Parathyroid adenoma (tissue), 2 donors: ENCODE data around the gene PTPN6.

ENCODE experiments used
- H2AFZ ChIP-seq: fragments of 300-600 bp; sonication (generic); one replicate; pipeline ENCODE4 v1.7.0; 2017; ENCODE audit warnings: antibody characterized with exemption, mild to moderate bottlenecking
- H3K27ac ChIP-seq: fragments of 300-600 bp; sonication (generic); one replicate; pipeline ENCODE4 v1.7.0; 2017
- H3K27me3 ChIP-seq: fragments of 300-600 bp; sonication (generic); one replicate; pipeline ENCODE4 v1.7.0; 2017; ENCODE audit warnings: low read length; ENCODE audit not compliant: control insufficient read depth, insufficient read depth
- H3K36me3 ChIP-seq: fragments of 300-600 bp; sonication (generic); one replicate; pipeline ENCODE4 v1.7.0; 2017; ENCODE audit warnings: low read length; ENCODE audit not compliant: control insufficient read depth, insufficient read depth
- H3K4me1 ChIP-seq: fragments of 300-600 bp; sonication (generic); one replicate; pipeline ENCODE4 v1.7.0; 2017; ENCODE audit warnings: control low read depth
- H3K4me2 ChIP-seq: fragments of 300-600 bp; sonication (generic); one replicate; pipeline ENCODE4 v1.7.0; 2017; ENCODE audit warnings: low read length
- H3K4me3 ChIP-seq: fragments of 300-600 bp; sonication (generic); one replicate; pipeline ENCODE4 v1.7.0; 2017; ENCODE audit warnings: low read depth, low read length
- H3K79me2 ChIP-seq: fragments of 300-600 bp; sonication (generic); one replicate; pipeline ENCODE4 v1.7.0; 2017; ENCODE audit warnings: control low read depth
- H3K9ac ChIP-seq: fragments of 300-600 bp; sonication (generic); one replicate; pipeline ENCODE4 v1.7.0; 2017; ENCODE audit warnings: mild to moderate bottlenecking
- H3K9me3 ChIP-seq: fragments of 300-600 bp; sonication (generic); one replicate; pipeline ENCODE4 v1.7.0; 2017; ENCODE audit warnings: low read length; ENCODE audit not compliant: control insufficient read depth
- TF ChIP-seq, protein P1 (sequence below): fragments of 300-600 bp; sonication (generic); IDR thresholded peaks from one replicate; pipeline ENCODE4 v1.7.0; 2017; ENCODE audit warnings: antibody characterized with exemption, mild to moderate bottlenecking
- donor health status: primary hyperparathyroidism.

Gene PTPN6

DNA sequence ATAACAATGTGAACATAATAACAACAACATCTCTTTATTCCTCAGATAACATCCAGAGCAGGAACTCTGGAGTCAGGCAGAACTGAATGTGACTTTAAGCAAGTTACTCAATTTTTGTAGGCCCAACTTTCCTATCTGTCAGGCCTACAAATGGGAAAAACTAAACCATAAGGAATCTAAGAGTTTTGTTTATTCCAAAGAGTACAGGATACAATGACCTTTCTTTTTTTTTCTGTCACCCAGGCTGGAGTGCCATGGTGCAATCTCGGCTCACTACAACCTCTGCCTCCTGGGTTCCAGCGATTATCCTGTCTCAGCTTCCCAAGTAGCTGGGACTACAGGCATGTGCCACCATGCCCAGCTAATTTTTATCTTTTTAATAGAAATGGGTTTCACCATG, 57.7 kb downstream of the PTPN6 start:
- Histone ChIP-seq H3K79me2 (peaks cover 15% of the 10 kb centered on the region), H3K9ac (no peak overlapping the region), H3K27me3 (no peaks in the 10 kb centered on the region), H2AFZ (no peak overlapping the region), H3K27ac (no peak overlapping the region), H3K36me3 (no peaks in the 10 kb centered on the region), H3K9me3 (no peaks in the 10 kb centered on the region), H3K4me3 (no peak overlapping the region), H3K4me1 (no peaks in the 10 kb centered on the region), H3K4me2 (no peak overlapping the region)
- TF ChIP-seq, protein P1, sequence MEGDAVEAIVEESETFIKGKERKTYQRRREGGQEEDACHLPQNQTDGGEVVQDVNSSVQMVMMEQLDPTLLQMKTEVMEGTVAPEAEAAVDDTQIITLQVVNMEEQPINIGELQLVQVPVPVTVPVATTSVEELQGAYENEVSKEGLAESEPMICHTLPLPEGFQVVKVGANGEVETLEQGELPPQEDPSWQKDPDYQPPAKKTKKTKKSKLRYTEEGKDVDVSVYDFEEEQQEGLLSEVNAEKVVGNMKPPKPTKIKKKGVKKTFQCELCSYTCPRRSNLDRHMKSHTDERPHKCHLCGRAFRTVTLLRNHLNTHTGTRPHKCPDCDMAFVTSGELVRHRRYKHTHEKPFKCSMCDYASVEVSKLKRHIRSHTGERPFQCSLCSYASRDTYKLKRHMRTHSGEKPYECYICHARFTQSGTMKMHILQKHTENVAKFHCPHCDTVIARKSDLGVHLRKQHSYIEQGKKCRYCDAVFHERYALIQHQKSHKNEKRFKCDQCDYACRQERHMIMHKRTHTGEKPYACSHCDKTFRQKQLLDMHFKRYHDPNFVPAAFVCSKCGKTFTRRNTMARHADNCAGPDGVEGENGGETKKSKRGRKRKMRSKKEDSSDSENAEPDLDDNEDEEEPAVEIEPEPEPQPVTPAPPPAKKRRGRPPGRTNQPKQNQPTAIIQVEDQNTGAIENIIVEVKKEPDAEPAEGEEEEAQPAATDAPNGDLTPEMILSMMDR, result no peak

DNA sequence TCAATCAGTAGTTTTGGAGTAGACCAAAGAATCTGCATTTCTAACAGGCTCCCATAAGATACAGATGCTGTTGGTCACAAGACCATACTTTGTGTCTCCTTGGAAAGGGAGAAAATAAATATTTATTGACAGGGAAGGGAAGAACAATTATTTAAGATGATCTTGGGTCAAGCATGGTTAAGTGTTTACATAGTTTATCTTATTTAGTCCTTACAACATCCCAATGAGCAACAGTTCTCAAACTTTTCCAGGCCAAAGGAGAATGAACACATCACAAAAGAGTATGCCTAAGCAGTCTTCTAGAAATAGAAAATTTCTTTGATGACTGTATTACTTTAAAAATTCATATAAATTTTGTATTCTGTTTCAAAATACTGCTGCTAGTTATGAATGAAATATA, 58.4 kb downstream of the PTPN6 start:
- Histone ChIP-seq H3K4me3 (no peak overlapping the region), H3K27ac (no peak overlapping the region), H3K79me2 (peaks cover 15% of the 10 kb centered on the region), H3K4me1 (no peaks in the 10 kb centered on the region), H3K9me3 (no peaks in the 10 kb centered on the region), H3K4me2 (no peak overlapping the region), H3K36me3 (no peaks in the 10 kb centered on the region), H3K27me3 (no peaks in the 10 kb centered on the region), H2AFZ (no peak overlapping the region), H3K9ac (no peak overlapping the region)
- TF ChIP-seq, protein P1, result no peak
